ELR (cell line): Measurements from ENCODE around the gene CTNNA3.
"Not testable (repeated sequence)": the region's sequence is repeated elsewhere in the genome, so short reads cannot be mapped to it uniquely, and the experiment has no call there.

Experiments used
- DNase-seq: peaks from one replicate; pipeline ENCODE4 v3.0.0-alpha.2; 2015; ENCODE audit warnings: low read depth

The CTNNA3 gene

GRCh38 chr10:67602268-67602950 lies 93.6 kb downstream of the CTNNA3 start:
- peak; percentile 88 for DNase-seq

DNA sequence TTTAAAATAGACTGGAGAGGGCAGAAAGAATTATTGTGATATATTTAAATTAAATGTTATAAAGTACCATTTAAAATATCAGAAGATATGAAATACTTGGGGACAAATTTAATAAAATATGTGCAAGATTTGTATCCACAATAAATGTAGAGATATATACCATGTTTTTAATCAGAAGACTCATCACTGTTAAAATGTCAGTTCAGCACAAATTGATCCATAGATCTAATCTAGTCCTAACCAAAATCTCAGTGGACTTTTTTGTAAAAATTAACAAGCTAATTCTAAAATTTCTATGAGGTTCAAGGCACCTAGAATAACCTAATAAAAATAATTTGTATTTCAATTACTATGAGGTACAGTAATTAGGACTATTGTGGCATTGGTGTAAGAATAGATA lies 96.4 kb downstream of the CTNNA3 start:
- DNase-seq, result no peak

DNA sequence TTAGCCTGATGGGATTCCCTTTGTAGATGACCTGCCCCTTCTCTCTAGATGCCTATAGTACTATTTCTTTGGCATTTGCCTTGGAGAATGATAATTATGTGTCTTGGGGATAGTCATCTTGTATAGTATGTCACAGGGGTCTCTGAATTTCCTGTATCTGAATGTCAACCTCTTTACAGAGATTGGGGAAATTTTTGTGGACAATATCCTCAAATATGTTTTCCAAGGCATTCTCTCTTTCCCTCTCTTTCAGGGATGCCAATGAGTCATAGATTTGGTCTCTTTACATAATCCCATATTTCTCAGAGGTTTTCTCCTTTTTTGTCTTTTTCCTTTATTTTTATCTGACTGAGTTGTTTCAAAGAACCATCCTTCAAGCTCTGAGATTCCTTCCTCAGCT lies 99.4 kb downstream of the CTNNA3 start:
- no peak for DNase-seq

GRCh38 chr10:67587771-67588170 lies 108.2 kb downstream of the CTNNA3 start:
- DNase-seq, result no peak

GRCh38 chr10:67575532-67575931 lies 120.5 kb downstream of the CTNNA3 start:
- DNase-seq, result no peak

- no peak for DNase-seq
Observed at GRCh38 chr10:67573484-67573883, 122.5 kb downstream of the CTNNA3 start.

- DNase-seq, result no peak
Observed at GRCh38 chr10:67571503-67571902, 124.5 kb downstream of the CTNNA3 start.

- not testable (repeated sequence) for DNase-seq
Observed at GRCh38 chr10:67558311-67558710, 137.7 kb downstream of the CTNNA3 start.

DNA sequence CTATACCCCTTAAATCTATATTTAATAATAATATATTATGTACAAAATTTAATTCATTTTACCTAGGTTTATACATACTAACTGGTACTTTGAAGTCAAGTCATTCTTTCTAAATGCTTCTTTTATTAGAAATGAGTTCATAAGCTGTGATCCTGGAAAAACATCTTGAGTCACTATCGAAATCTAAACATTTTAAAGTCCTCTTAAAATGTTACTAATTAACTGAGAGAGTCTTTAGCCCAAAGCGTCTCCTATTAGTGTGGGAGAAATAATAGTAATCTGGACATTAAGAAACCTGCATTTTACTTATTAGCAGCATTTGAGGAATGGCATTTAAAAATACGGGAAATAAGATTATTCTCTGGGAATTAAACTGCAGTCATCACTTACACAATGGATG lies 142.7 kb downstream of the CTNNA3 start:
- DNase-seq, result no peak

- DNase-seq, result no peak
Observed at GRCh38 chr10:67550838-67551402, 145.1 kb downstream of the CTNNA3 start.

GRCh38 chr10:67550046-67550445 lies 145.9 kb downstream of the CTNNA3 start:
- DNase-seq, result no peak

DNA sequence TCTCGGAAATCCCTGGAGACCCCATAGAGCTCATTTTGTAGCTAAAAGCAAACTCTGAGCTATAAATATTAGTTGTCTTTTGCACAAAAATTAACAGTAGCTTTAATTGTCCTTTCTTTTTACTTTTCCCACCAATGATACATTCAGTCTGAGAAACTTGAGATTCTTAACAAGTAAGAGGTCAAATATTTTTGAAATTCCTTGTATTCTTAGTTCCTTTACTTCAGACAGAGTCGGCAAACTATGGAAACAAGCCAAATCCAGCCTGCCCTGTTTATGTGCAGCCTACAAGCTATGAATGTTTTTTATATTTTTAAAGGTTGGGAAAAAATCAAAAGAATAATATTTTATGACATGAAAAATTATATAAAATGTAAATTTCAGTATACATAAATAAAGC lies 146.6 kb downstream of the CTNNA3 start:
- DNase-seq, result no peak

- DNase-seq, result no peak
Observed at GRCh38 chr10:67541411-67541810, 154.6 kb downstream of the CTNNA3 start.

GRCh38 chr10:67539312-67539711 lies 156.7 kb downstream of the CTNNA3 start:
- no peak for DNase-seq

- DNase-seq, result no peak
Observed at GRCh38 chr10:67537906-67538305, 158.1 kb downstream of the CTNNA3 start.

GRCh38 chr10:67533376-67533775 lies 162.6 kb downstream of the CTNNA3 start:
- DNase-seq, result no peak

GRCh38 chr10:67530990-67531389 lies 165.0 kb downstream of the CTNNA3 start:
- not testable (repeated sequence) for DNase-seq

GRCh38 chr10:67527351-67527750 lies 168.6 kb downstream of the CTNNA3 start:
- no peak for DNase-seq

DNA sequence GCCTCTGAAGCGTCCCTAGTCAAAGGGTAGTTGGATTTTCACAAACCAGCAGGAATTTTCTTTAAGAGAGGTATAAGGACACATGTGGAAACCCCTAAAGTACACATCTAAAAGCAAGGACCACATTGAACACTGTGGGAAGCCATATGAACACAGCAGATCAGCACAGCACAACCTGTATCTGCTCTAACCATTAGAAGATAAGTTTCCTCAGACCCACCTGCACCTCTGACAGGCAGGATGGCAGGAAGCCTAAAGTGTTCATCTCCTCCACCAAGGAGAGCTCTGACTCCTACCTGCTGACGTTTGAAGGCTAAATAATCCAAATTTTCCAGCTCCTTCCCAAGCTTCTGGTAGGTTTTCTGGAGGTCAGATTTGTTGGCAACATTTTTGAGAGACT lies 174.4 kb downstream of the CTNNA3 start:
- DNase-seq, result no peak

- peak; percentile 57 for DNase-seq
Observed at GRCh38 chr10:67520924-67521520, 175.0 kb downstream of the CTNNA3 start.

DNA sequence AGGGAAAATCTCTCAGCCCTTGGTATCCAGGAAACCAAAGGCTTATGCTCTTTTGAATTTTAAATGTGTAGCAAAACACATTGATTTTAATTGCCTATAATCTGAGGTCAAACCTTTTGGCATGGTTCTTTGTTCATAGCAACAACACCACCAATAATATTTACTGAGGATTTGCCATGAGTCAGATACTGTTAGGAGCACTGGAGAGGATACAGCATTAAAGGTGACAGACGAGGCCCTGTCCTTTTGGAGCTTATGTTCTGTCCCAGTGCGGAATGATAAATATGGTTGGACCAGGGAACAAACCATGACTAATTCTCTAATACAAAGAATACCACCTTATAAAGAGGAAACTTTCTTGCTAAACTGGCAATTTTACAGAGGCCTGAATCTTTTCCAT lies 176.6 kb downstream of the CTNNA3 start:
- DNase-seq, result no peak

GRCh38 chr10:67518756-67519155 lies 177.2 kb downstream of the CTNNA3 start:
- DNase-seq, result no peak

GRCh38 chr10:67518043-67518442 lies 178.0 kb downstream of the CTNNA3 start:
- DNase-seq, result no peak

- no peak for DNase-seq
Observed at GRCh38 chr10:67506757-67507091, 189.3 kb downstream of the CTNNA3 start.
